Endodermal cell (in vitro differentiated cells): ENCODE measurements around the gene CECR2. TPM values are rescaled to one million over a fixed set of nuclear protein-coding genes. Genes with fewer than 3 reads are reported as not detected.
A peak's percentile ranks its signal among the peaks of the same experiment; 100 is the strongest.

Experiments
- DNase-seq: peaks from one replicate; pipeline ENCODE4 v3.0.0-alpha.2; 2017
- H3K27ac ChIP-seq: 2 replicates; pipeline ENCODE4 v1.5.1; 2013; ENCODE audit warnings: mild to moderate bottlenecking, low read depth, low read length, moderate library complexity
- H3K27me3 ChIP-seq: 2 replicates; pipeline ENCODE4 v1.6.1; 2013; ENCODE audit warnings: mild to moderate bottlenecking, low read length, moderate library complexity; ENCODE audit not compliant: insufficient read depth, control insufficient read depth, poor library complexity, severe bottlenecking
- H3K36me3 ChIP-seq: 2 replicates; pipeline ENCODE4 v1.7.0; 2013; ENCODE audit warnings: mild to moderate bottlenecking, low read length, moderate library complexity; ENCODE audit not compliant: control insufficient read depth, insufficient read depth
- H3K4me1 ChIP-seq: one replicate; pipeline ENCODE4 v1.7.0; 2013; ENCODE audit warnings: low read length; ENCODE audit not compliant: control insufficient read depth, insufficient read depth
- H3K4me3 ChIP-seq: 2 replicates; pipeline ENCODE4 v1.5.1; 2013; ENCODE audit warnings: mild to moderate bottlenecking, low read length, moderate library complexity
- H3K9ac ChIP-seq: 2 replicates; pipeline ENCODE4 v1.6.1; 2013; ENCODE audit warnings: mild to moderate bottlenecking, low read length, moderate library complexity; ENCODE audit not compliant: poor library complexity, severe bottlenecking; ENCODE audit errors: extremely low read depth
- H3K9me3 ChIP-seq: 2 replicates; pipeline ENCODE4 v1.6.1; 2013; ENCODE audit warnings: mild to moderate bottlenecking, low read length, moderate library complexity; ENCODE audit not compliant: control insufficient read depth
- H3K27ac Mint-ChIP-seq: 2 replicates; pipeline ENCODE4 v1.8.0; 2020; ENCODE audit warnings: mixed read lengths
- H3K27me3 Mint-ChIP-seq: 2 replicates; pipeline ENCODE4 v1.8.0; 2021; ENCODE audit warnings: mild to moderate bottlenecking, mixed read lengths; ENCODE audit not compliant: insufficient read depth
- H3K36me3 Mint-ChIP-seq: 2 replicates; pipeline ENCODE4 v1.8.0; 2020; ENCODE audit warnings: low read depth, mixed read lengths
- H3K4me1 Mint-ChIP-seq: 2 replicates; pipeline ENCODE4 v1.8.0; 2020; ENCODE audit warnings: mixed read lengths
- H3K4me3 Mint-ChIP-seq: 2 replicates; pipeline ENCODE4 v1.8.0; 2020; ENCODE audit warnings: mild to moderate bottlenecking, moderate library complexity, mixed read lengths
- H3K9me3 Mint-ChIP-seq: 2 replicates; pipeline ENCODE4 v1.8.0; 2020; ENCODE audit warnings: mild to moderate bottlenecking, mixed read lengths
- WGBS, 2 experiments: methylation state at CpG; one replicate each; pipeline versions ENCODE4 v1.1.5 to v1.1.7; 2013; ENCODE audit warnings: missing lambda C conversion rate in 2 of 2, mixed read lengths in 1 of 2; ENCODE audit not compliant: insufficient coverage in 1 of 2, insufficient read length in 1 of 2; 5-methylcytosine and 5-hydroxymethylcytosine counted together
- total RNA-seq, 2 donors: library from RNA; stranded (reverse); fragmentation: NEBNext Ultra II Directional in 1 of 2; extraction: Animal tissue kit (Norgen Biotek cat#: 25700) in 1 of 2; gene quantifications; 2 replicates in 1 of 2; 3 replicates in 1 of 2; pipeline ENCODE4 v1.2.1, GENCODE V29; 2021
- TF ChIP-seq, protein P1 (sequence below): fragments of 200-600 bp; sonication (generic); conservative IDR thresholded peaks from 2 replicates; pipeline ENCODE4 v1.5.0; 2021; ENCODE audit warnings: antibody characterized with exemption, mild to moderate bottlenecking

CECR2 gene
- total RNA-seq, 2 donors from 2014 or later = 98.9 to 105 TPM

DNA sequence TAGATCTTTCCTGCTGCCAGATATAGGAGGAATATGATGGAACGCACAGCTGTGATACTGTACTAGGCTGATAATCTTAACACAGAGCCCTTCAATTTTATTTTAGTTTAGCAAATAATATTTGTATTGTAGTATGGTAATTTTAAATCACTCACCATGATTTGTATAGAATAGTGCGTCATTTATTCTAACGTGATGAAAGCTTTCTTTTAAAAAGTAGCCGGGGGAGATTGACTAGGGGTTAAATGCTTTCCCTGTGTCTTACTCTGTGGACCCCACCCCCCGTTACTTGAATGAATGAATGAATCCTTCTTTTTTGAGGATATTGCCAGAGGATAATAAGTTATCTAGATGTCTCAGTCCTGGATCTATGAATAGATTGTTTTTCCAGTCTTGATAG lies 72.1 kb downstream of the CECR2 start:
- no peak overlapping the region for H3K4me3 Mint-ChIP-seq
- H3K27me3 Mint-ChIP-seq = no peaks in the 10 kb centered on the region
- no peak overlapping the region for H3K27ac ChIP-seq
- peaks cover 17% of the 10 kb centered on the region for H3K36me3 ChIP-seq
- H3K4me3 ChIP-seq = no peak overlapping the region
- H3K36me3 Mint-ChIP-seq = peaks cover 11% of the 10 kb centered on the region
- no peaks in the 10 kb centered on the region for H3K27me3 ChIP-seq
- no peaks in the 10 kb centered on the region for H3K9me3 Mint-ChIP-seq
- H3K27ac Mint-ChIP-seq = no peak overlapping the region
- peaks cover 49% of the 10 kb centered on the region for H3K4me1 Mint-ChIP-seq
- WGBS, 2 experiments = 94 to 96% methylated on average over 4 of the region's 5 CpGs
- DNase-seq = no peak
- TF ChIP-seq, protein P1, sequence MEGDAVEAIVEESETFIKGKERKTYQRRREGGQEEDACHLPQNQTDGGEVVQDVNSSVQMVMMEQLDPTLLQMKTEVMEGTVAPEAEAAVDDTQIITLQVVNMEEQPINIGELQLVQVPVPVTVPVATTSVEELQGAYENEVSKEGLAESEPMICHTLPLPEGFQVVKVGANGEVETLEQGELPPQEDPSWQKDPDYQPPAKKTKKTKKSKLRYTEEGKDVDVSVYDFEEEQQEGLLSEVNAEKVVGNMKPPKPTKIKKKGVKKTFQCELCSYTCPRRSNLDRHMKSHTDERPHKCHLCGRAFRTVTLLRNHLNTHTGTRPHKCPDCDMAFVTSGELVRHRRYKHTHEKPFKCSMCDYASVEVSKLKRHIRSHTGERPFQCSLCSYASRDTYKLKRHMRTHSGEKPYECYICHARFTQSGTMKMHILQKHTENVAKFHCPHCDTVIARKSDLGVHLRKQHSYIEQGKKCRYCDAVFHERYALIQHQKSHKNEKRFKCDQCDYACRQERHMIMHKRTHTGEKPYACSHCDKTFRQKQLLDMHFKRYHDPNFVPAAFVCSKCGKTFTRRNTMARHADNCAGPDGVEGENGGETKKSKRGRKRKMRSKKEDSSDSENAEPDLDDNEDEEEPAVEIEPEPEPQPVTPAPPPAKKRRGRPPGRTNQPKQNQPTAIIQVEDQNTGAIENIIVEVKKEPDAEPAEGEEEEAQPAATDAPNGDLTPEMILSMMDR = no peak
- H3K9ac ChIP-seq = no peak overlapping the region
- peaks cover 6% of the 10 kb centered on the region for H3K9me3 ChIP-seq
- H3K4me1 ChIP-seq = peaks cover 36% of the 10 kb centered on the region

DNA sequence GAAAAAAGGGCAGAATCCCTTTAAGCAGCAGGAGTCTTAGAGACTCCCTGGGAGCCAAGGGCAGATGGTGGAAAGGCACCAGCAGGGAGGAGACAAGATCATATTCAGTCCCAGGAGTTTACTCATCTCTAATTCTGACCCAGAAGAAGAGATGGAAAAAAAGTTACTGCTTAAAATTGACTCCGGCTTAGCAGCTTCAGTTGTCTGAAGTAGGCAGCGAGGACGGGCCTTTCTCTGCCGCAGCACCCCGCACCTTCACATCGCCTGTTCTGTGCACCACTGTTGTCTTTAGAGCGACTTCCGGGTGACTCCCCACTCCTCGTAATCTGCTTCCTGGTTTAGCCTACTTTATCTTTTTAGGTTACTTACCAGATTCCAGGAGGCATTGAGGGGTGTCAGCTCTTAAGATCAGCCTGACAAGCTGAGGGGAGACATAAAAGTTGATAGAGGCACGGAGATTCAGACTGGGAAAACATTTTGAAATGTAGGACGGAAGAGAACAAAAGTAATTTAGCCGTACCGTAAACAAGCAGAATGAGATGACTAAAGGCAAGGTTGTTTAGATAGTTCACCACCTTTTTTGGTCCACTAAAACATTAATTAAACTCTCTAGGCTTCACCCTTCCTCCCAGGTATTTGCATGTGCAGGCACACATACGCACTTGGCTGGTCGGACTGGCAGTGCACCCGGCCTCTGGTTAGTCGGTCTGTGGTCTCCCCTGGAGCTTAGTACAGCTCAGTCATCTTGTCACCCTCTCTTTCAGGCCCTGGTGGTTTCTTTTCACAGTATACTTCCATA lies 74.3 kb downstream of the CECR2 start:
- H3K4me3 ChIP-seq = no peak overlapping the region
- Mint-ChIP-seq H3K27me3 (no peaks in the 10 kb centered on the region), H3K4me1 (peaks cover 33% of the 10 kb centered on the region), H3K9me3 (no peaks in the 10 kb centered on the region), H3K36me3 (peaks cover 19% of the 10 kb centered on the region), H3K27ac (peak overlapping the region; percentile 52), H3K4me3 (no peak overlapping the region)
- H3K9me3 ChIP-seq = peaks cover 6% of the 10 kb centered on the region
- no peak overlapping the region for H3K9ac ChIP-seq
- WGBS, 2 experiments = 85 to 91% methylated on average over 14 to 17 of the region's 17 CpGs
- peaks cover 20% of the 10 kb centered on the region for H3K4me1 ChIP-seq
- H3K27ac ChIP-seq = peak overlapping the region; percentile 51
- DNase-seq = no peak
- H3K27me3 ChIP-seq = no peaks in the 10 kb centered on the region
- H3K36me3 ChIP-seq = peaks cover 17% of the 10 kb centered on the region
- TF ChIP-seq, protein P1 = no peak

DNA sequence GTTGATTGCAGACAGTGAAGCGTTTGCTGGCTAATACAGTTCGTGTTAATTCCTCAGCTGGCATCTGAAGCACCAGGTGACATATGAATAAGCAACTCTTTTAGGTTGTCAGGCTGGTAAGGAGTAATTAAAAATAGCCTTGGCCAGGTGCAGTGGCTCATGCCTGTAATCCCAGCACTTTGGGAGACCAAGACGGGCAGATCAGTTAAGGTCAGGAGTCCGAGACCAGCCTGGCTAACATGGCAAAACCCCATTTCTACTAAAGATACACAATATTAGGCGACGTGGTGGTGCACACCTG lies 74.9 kb downstream of the CECR2 start:
- Histone ChIP-seq H3K36me3 (peaks cover 17% of the 10 kb centered on the region), H3K4me1 (peaks cover 16% of the 10 kb centered on the region), H3K4me3 (no peak overlapping the region), H3K27ac (no peak overlapping the region), H3K9me3 (peaks cover 6% of the 10 kb centered on the region), H3K27me3 (no peaks in the 10 kb centered on the region), H3K9ac (no peak overlapping the region)
- no peaks in the 10 kb centered on the region for H3K9me3 Mint-ChIP-seq
- peak overlapping the region; percentile 66 for H3K27ac Mint-ChIP-seq
- peaks cover 21% of the 10 kb centered on the region for H3K36me3 Mint-ChIP-seq
- TF ChIP-seq, protein P1 = no peak
- H3K27me3 Mint-ChIP-seq = no peaks in the 10 kb centered on the region
- H3K4me1 Mint-ChIP-seq = peaks cover 33% of the 10 kb centered on the region
- DNase-seq = no peak
- no peak overlapping the region for H3K4me3 Mint-ChIP-seq
- WGBS, 2 experiments = 86 to 91% methylated on average over 6 of the region's 6 CpGs
